ENCODE results near the gene SLC27A6.
"Not testable (repeated sequence)": the region's sequence is repeated elsewhere in the genome, so short reads cannot be mapped to it uniquely, and the experiment has no call there.

Gene SLC27A6

GRCh38 chr5:128924299-128924698, 41.0 kb upstream of the SLC27A6 start:
- Histone ChIP-seq H3K9me3 (ENCODE audit: insufficient read depth, low read depth, low read length) (no peaks in the 10 kb centered on the region), H3K79me2 (ENCODE audit: insufficient read depth, low read length) (no peaks in the 10 kb centered on the region), H3K9me2 (replicated peaks; ENCODE audit: low read depth, low read length) (no peaks in the 10 kb centered on the region), H3F3A (ENCODE audit: low read depth) (no peaks in the 10 kb centered on the region), H4K20me1 (ENCODE audit: insufficient read depth, low read length, poor library complexity, severe bottlenecking) (no peaks in the 10 kb centered on the region), H3K36me3 (ENCODE audit: insufficient read depth, low read length) (no peaks in the 10 kb centered on the region), H3K4me3 (ENCODE audit: low read length, poor library complexity, severe bottlenecking) (no peak overlapping the region), H3K4me1 (ENCODE audit: insufficient read depth, low read length, poor library complexity, severe bottlenecking) (no peaks in the 10 kb centered on the region), H2AFZ (ENCODE audit: low read length) (no peak overlapping the region), H3K9ac (ENCODE audit: low read depth, low read length, poor library complexity, severe bottlenecking) (no peak overlapping the region), H3K27me3 (ENCODE audit: insufficient read depth, low read length, poor library complexity, severe bottlenecking) (no peaks in the 10 kb centered on the region), H3K4me2 (ENCODE audit: low read depth, low read length, poor library complexity, severe bottlenecking) (no peak overlapping the region)
- TF ChIP-seq, protein P1, sequence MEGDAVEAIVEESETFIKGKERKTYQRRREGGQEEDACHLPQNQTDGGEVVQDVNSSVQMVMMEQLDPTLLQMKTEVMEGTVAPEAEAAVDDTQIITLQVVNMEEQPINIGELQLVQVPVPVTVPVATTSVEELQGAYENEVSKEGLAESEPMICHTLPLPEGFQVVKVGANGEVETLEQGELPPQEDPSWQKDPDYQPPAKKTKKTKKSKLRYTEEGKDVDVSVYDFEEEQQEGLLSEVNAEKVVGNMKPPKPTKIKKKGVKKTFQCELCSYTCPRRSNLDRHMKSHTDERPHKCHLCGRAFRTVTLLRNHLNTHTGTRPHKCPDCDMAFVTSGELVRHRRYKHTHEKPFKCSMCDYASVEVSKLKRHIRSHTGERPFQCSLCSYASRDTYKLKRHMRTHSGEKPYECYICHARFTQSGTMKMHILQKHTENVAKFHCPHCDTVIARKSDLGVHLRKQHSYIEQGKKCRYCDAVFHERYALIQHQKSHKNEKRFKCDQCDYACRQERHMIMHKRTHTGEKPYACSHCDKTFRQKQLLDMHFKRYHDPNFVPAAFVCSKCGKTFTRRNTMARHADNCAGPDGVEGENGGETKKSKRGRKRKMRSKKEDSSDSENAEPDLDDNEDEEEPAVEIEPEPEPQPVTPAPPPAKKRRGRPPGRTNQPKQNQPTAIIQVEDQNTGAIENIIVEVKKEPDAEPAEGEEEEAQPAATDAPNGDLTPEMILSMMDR (conservative IDR thresholded peaks at IDR 0.05; ENCODE audit: low read length), result no peak
- TF ChIP-seq EZH2phosphoT487 (IDR thresholded peaks at IDR 0.05; ENCODE audit: borderline replicate concordance), result no peak

DNA sequence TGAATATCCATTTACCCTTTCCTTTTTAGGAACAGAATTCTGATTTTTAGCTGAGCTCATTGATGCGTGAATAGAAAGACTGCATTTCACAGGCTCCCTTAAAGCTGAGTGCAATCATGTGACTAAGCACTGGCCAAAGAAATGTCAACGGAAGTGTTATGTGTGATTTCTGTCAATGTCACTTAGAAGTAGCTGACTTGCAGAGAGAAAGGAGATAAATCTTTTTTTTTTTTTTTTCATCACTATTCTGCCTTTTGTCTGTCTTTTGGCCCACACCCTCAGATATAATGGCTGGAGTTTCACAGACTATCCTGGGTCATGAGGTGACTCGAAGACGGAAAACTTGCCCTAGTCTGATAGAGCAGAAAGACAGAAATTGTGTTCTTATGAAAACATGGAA, 39.3 kb upstream of the SLC27A6 start:
- Histone ChIP-seq H3K36me3 (ENCODE audit: insufficient read depth, low read length) (no peaks in the 10 kb centered on the region), H3K9ac (ENCODE audit: low read depth, low read length, poor library complexity, severe bottlenecking) (no peak overlapping the region), H3K79me2 (ENCODE audit: insufficient read depth, low read length) (no peaks in the 10 kb centered on the region), H2AFZ (ENCODE audit: low read length) (no peak overlapping the region), H3K4me3 (ENCODE audit: low read length, poor library complexity, severe bottlenecking) (no peak overlapping the region), H4K20me1 (ENCODE audit: insufficient read depth, low read length, poor library complexity, severe bottlenecking) (no peaks in the 10 kb centered on the region), H3K4me1 (ENCODE audit: insufficient read depth, low read length, poor library complexity, severe bottlenecking) (no peaks in the 10 kb centered on the region), H3K27me3 (ENCODE audit: insufficient read depth, low read length, poor library complexity, severe bottlenecking) (no peaks in the 10 kb centered on the region), H3F3A (ENCODE audit: low read depth) (no peaks in the 10 kb centered on the region), H3K9me3 (ENCODE audit: insufficient read depth, low read depth, low read length) (no peaks in the 10 kb centered on the region), H3K4me2 (ENCODE audit: low read depth, low read length, poor library complexity, severe bottlenecking) (no peak overlapping the region), H3K9me2 (replicated peaks; ENCODE audit: low read depth, low read length) (no peaks in the 10 kb centered on the region)
- no peak for TF ChIP-seq EZH2phosphoT487 (IDR thresholded peaks at IDR 0.05; ENCODE audit: borderline replicate concordance)
- TF ChIP-seq, protein P1 (conservative IDR thresholded peaks at IDR 0.05; ENCODE audit: low read length), result no peak

GRCh38 chr5:128927644-128928043, 37.6 kb upstream of the SLC27A6 start:
- Histone ChIP-seq H3K36me3 (ENCODE audit: insufficient read depth, low read length) (no peaks in the 10 kb centered on the region), H3K4me2 (ENCODE audit: low read depth, low read length, poor library complexity, severe bottlenecking) (no peak overlapping the region), H3K4me1 (ENCODE audit: insufficient read depth, low read length, poor library complexity, severe bottlenecking) (no peaks in the 10 kb centered on the region), H3K9me2 (replicated peaks; ENCODE audit: low read depth, low read length) (no peaks in the 10 kb centered on the region), H3F3A (ENCODE audit: low read depth) (no peaks in the 10 kb centered on the region), H3K27me3 (ENCODE audit: insufficient read depth, low read length, poor library complexity, severe bottlenecking) (no peaks in the 10 kb centered on the region), H3K79me2 (ENCODE audit: insufficient read depth, low read length) (no peaks in the 10 kb centered on the region), H4K20me1 (ENCODE audit: insufficient read depth, low read length, poor library complexity, severe bottlenecking) (no peaks in the 10 kb centered on the region), H2AFZ (ENCODE audit: low read length) (no peak overlapping the region), H3K9ac (ENCODE audit: low read depth, low read length, poor library complexity, severe bottlenecking) (no peak overlapping the region), H3K4me3 (ENCODE audit: low read length, poor library complexity, severe bottlenecking) (no peak overlapping the region), H3K9me3 (ENCODE audit: insufficient read depth, low read depth, low read length) (no peaks in the 10 kb centered on the region)
- TF ChIP-seq, protein P1 (conservative IDR thresholded peaks at IDR 0.05; ENCODE audit: low read length), result no peak
- no peak for TF ChIP-seq EZH2phosphoT487 (IDR thresholded peaks at IDR 0.05; ENCODE audit: borderline replicate concordance)

DNA sequence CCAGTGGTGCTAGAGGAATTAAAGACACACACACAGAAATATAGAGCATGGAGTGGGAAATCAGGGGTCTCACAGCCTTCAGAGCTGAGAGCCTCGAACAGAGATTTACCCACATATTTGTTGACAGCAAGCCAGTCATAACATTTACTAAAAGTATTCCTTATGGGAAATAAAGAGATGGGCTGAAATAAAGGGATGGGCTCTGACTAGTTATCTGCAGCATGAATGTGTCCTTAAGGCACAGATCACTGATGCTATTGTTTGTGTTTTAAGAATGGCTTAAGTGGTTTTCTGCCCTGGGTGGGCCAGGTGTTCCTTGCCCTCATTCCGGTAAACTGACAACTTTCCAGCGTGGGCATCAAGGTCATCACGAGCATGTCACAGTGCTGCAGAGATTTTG, 33.1 kb upstream of the SLC27A6 start:
- not testable (repeated sequence) for H3K9ac ChIP-seq (ENCODE audit: low read depth, low read length, poor library complexity, severe bottlenecking); H4K20me1 ChIP-seq (ENCODE audit: insufficient read depth, low read length, poor library complexity, severe bottlenecking); H3K27me3 ChIP-seq (ENCODE audit: insufficient read depth, low read length, poor library complexity, severe bottlenecking); H3K9me2 ChIP-seq (replicated peaks; ENCODE audit: low read depth, low read length); H2AFZ ChIP-seq (ENCODE audit: low read length); H3K9me3 ChIP-seq (ENCODE audit: insufficient read depth, low read depth, low read length); H3K4me2 ChIP-seq (ENCODE audit: low read depth, low read length, poor library complexity, severe bottlenecking); H3K36me3 ChIP-seq (ENCODE audit: insufficient read depth, low read length); H3K4me1 ChIP-seq (ENCODE audit: insufficient read depth, low read length, poor library complexity, severe bottlenecking); H3K4me3 ChIP-seq (ENCODE audit: low read length, poor library complexity, severe bottlenecking); H3F3A ChIP-seq (ENCODE audit: low read depth); H3K79me2 ChIP-seq (ENCODE audit: insufficient read depth, low read length)

DNA sequence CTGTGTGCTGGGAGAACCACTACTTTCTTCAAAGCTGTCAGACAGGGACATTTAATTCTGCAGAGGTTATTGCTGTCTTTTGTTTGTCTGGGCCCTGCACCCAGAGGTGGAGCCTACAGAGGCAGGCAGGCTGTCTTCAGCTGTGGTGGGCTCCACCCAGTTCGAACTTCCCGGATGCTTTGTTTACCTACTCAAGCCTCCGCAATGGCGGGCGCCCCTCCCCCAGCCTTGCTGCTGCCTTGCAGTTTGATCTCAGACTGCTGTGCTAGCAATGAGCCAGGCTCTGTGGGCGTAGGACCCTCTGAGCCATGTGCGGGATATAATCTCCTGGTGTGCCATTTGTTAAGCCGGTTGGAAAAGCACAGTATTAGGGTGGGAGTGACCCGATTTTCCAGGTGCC, 22.2 kb upstream of the SLC27A6 start:
- H3K27me3 ChIP-seq (ENCODE audit: insufficient read depth, low read length, poor library complexity, severe bottlenecking); H2AFZ ChIP-seq (ENCODE audit: low read length): not testable (repeated sequence)

More for the DNA sequence above, 22.2 kb upstream of the SLC27A6 start:
- H3K36me3 ChIP-seq (ENCODE audit: insufficient read depth, low read length); H3F3A ChIP-seq (ENCODE audit: low read depth); H3K9ac ChIP-seq (ENCODE audit: low read depth, low read length, poor library complexity, severe bottlenecking); H3K9me2 ChIP-seq (replicated peaks; ENCODE audit: low read depth, low read length); H3K4me2 ChIP-seq (ENCODE audit: low read depth, low read length, poor library complexity, severe bottlenecking); H3K4me3 ChIP-seq (ENCODE audit: low read length, poor library complexity, severe bottlenecking); H3K79me2 ChIP-seq (ENCODE audit: insufficient read depth, low read length); H4K20me1 ChIP-seq (ENCODE audit: insufficient read depth, low read length, poor library complexity, severe bottlenecking); H3K4me1 ChIP-seq (ENCODE audit: insufficient read depth, low read length, poor library complexity, severe bottlenecking); H3K9me3 ChIP-seq (ENCODE audit: insufficient read depth, low read depth, low read length): not testable (repeated sequence)

Measured in Loucy (cell line).